ENCODE data around the gene MICAL3.

DNA sequence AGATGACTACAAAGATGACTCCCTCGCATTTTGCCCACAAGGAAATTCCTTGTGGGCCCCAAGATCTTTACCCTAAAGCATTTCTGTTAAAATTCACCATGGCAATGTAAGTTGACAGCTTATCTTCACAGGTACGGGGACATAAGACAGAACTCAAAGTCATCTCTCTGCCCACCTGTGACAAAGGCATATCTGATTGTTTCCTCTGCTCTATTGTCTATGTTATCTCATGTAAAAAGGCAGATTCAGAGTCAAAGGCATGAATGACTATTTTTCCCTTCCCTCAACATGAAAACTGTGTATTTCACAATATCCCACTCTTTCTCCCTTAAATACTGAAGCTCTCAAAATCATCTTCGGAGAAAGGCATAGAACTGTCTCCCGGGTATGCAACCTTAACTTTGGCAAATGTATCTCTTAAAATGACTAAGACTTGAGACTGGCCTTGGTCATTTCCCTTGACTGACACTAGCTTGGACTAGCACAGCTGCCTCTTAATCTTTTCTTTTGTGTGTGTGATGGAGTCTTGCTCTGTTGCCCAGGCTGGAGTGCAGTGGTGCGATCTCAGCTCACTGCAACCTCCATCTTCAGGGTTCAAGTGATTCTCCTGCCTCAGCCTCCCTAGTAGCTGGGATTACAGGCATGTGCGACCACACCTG lies 103.2 kb downstream of the MICAL3 start:
- no peak for TF ChIP-seq POLR2AphosphoS5 (IDR thresholded peaks at IDR 0.05; ENCODE audit: low read depth, low read length)
- TF ChIP-seq, protein P1, sequence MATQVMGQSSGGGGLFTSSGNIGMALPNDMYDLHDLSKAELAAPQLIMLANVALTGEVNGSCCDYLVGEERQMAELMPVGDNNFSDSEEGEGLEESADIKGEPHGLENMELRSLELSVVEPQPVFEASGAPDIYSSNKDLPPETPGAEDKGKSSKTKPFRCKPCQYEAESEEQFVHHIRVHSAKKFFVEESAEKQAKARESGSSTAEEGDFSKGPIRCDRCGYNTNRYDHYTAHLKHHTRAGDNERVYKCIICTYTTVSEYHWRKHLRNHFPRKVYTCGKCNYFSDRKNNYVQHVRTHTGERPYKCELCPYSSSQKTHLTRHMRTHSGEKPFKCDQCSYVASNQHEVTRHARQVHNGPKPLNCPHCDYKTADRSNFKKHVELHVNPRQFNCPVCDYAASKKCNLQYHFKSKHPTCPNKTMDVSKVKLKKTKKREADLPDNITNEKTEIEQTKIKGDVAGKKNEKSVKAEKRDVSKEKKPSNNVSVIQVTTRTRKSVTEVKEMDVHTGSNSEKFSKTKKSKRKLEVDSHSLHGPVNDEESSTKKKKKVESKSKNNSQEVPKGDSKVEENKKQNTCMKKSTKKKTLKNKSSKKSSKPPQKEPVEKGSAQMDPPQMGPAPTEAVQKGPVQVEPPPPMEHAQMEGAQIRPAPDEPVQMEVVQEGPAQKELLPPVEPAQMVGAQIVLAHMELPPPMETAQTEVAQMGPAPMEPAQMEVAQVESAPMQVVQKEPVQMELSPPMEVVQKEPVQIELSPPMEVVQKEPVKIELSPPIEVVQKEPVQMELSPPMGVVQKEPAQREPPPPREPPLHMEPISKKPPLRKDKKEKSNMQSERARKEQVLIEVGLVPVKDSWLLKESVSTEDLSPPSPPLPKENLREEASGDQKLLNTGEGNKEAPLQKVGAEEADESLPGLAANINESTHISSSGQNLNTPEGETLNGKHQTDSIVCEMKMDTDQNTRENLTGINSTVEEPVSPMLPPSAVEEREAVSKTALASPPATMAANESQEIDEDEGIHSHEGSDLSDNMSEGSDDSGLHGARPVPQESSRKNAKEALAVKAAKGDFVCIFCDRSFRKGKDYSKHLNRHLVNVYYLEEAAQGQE (IDR thresholded peaks at IDR 0.05; ENCODE audit: insufficient read depth in 1 of 2, low read depth in 2 of 2, low read length in 2 of 2), result no peak
- TF ChIP-seq SIN3A (IDR thresholded peaks at IDR 0.05; ENCODE audit: borderline replicate concordance, insufficient read depth, low read length), result no peak

All from PFSK-1 (cell line).